ENCODE data around the gene MRPS2.

Gene MRPS2

DNA sequence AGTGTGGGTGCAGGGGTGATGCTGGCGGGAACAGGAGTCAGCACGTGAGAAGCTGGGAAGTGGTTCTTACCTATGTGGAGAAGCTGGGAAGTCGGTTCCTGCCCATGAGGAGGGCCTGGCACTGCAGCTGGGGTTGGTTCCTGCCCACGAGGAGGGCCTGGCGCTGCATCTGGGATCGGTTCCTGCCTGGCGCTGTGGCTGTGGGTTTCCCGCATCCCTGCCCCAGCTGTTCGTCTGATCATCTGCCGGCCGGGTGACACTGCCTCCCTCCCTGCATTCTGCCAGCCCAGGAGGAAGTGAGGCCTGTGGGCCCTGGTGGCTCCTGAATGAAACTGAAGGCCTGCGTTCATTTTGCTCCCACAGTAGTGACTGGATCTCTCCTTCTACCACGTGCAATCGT is 50.5 kb downstream of the MRPS2 start:
- H3K4me2 ChIP-seq (ENCODE audit: low read length): no peak overlapping the region
- no peaks in the 10 kb centered on the region for H3F3A ChIP-seq (ENCODE audit: insufficient read depth, low read length)
- TF ChIP-seq CTCF (IDR thresholded peaks at IDR 0.05; ENCODE audit: low read length): no peak
- TF ChIP-seq EZH2 (IDR thresholded peaks at IDR 0.05; ENCODE audit: borderline replicate concordance, low read length): no peak

DNA sequence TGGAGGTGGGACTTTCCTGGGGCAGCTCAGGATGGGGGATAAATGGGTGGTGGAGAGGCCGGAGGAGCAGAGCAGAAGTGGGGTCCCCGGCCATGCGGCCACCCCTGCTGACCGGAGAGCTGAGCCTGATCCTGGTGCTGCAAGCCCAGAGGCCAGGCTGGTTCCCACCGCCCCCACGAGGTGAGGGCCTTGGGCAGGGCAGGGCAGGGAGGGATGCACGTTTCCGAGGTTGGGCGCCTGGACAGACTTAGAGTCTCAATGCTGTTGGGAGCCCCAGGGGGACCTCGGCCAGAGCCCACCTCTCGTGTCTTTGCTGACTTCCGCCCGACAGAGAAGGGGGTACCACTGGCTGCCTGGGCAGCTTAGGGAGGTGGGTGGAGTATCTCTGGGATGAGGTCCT is 51.0 kb downstream of the MRPS2 start:
- H3K9me3 ChIP-seq (ENCODE audit: low read length): no peaks in the 10 kb centered on the region
- H3K4me1 ChIP-seq (ENCODE audit: insufficient read depth, low read length, severe bottlenecking): no peaks in the 10 kb centered on the region
- no peak overlapping the region for H3K27ac ChIP-seq (ENCODE audit: low read depth, low read length, poor library complexity, severe bottlenecking)
- no peaks in the 10 kb centered on the region; the same call in 1 of the 2 replicates for H3K27me3 ChIP-seq (ENCODE audit: insufficient read depth, low read length)
- no peak overlapping the region for H3K4me2 ChIP-seq (ENCODE audit: low read length)
- no peaks in the 10 kb centered on the region for H3F3A ChIP-seq (ENCODE audit: insufficient read depth, low read length)
- H3K4me3 ChIP-seq (ENCODE audit: low read depth, low read length, poor library complexity, severe bottlenecking): no peak overlapping the region
- no peak overlapping the region for H2AFZ ChIP-seq (ENCODE audit: low read length)
- no peaks in the 10 kb centered on the region for H4K20me1 ChIP-seq (ENCODE audit: insufficient read depth, low read length)
- no peaks in the 10 kb centered on the region for H3K9me2 ChIP-seq (ENCODE audit: low read depth, low read length)
- H3K36me3 ChIP-seq (ENCODE audit: insufficient read depth, low read length): no peaks in the 10 kb centered on the region
- TF ChIP-seq EZH2 (IDR thresholded peaks at IDR 0.05; ENCODE audit: borderline replicate concordance, low read length): no peak
- TF ChIP-seq CTCF (IDR thresholded peaks at IDR 0.05; ENCODE audit: low read length): no peak
- H3K79me2 ChIP-seq (ENCODE audit: insufficient read depth, low read length): no peaks in the 10 kb centered on the region
- H3K9ac ChIP-seq (ENCODE audit: low read length): no peak overlapping the region

More for the DNA sequence above, 50.5 kb downstream of the MRPS2 start:
- Histone ChIP-seq H3K9ac (ENCODE audit: low read length) (no peak overlapping the region), H3K4me3 (ENCODE audit: low read depth, low read length, poor library complexity, severe bottlenecking) (no peak overlapping the region), H3K27ac (ENCODE audit: low read depth, low read length, poor library complexity, severe bottlenecking) (no peak overlapping the region), H3K36me3 (ENCODE audit: insufficient read depth, low read length) (no peaks in the 10 kb centered on the region), H3K79me2 (ENCODE audit: insufficient read depth, low read length) (no peaks in the 10 kb centered on the region), H4K20me1 (ENCODE audit: insufficient read depth, low read length) (no peaks in the 10 kb centered on the region), H3K9me2 (ENCODE audit: low read depth, low read length) (no peaks in the 10 kb centered on the region), H3K4me1 (ENCODE audit: insufficient read depth, low read length, severe bottlenecking) (no peaks in the 10 kb centered on the region), H2AFZ (ENCODE audit: low read length) (no peak overlapping the region), H3K27me3 (ENCODE audit: insufficient read depth, low read length) (no peaks in the 10 kb centered on the region; the same call in 1 of the 2 replicates), H3K9me3 (ENCODE audit: low read length) (no peaks in the 10 kb centered on the region)

GRCh38 chr9:135552021-135552697 is 51.7 kb downstream of the MRPS2 start:
- Histone ChIP-seq H2AFZ (ENCODE audit: low read length) (no peak overlapping the region), H3K9me3 (ENCODE audit: low read length) (no peaks in the 10 kb centered on the region), H3K9ac (ENCODE audit: low read length) (no peak overlapping the region), H4K20me1 (ENCODE audit: insufficient read depth, low read length) (no peaks in the 10 kb centered on the region), H3K4me3 (ENCODE audit: low read depth, low read length, poor library complexity, severe bottlenecking) (no peak overlapping the region), H3K9me2 (ENCODE audit: low read depth, low read length) (no peaks in the 10 kb centered on the region), H3F3A (ENCODE audit: insufficient read depth, low read length) (no peaks in the 10 kb centered on the region), H3K27me3 (ENCODE audit: insufficient read depth, low read length) (no peaks in the 10 kb centered on the region; the same call in 1 of the 2 replicates), H3K36me3 (ENCODE audit: insufficient read depth, low read length) (no peaks in the 10 kb centered on the region), H3K4me2 (ENCODE audit: low read length) (no peak overlapping the region), H3K79me2 (ENCODE audit: insufficient read depth, low read length) (no peaks in the 10 kb centered on the region), H3K4me1 (ENCODE audit: insufficient read depth, low read length, severe bottlenecking) (no peaks in the 10 kb centered on the region), H3K27ac (ENCODE audit: low read depth, low read length, poor library complexity, severe bottlenecking) (no peak overlapping the region)
- TF ChIP-seq CTCF (IDR thresholded peaks at IDR 0.05; ENCODE audit: low read length): no peak
- TF ChIP-seq EZH2 (IDR thresholded peaks at IDR 0.05; ENCODE audit: borderline replicate concordance, low read length): no peak
